ENCODE measurements around the gene HEG1. TPM values are rescaled to one million over a fixed set of nuclear protein-coding genes. Genes with fewer than 3 reads are reported as not detected.

The HEG1 gene
- total and polyA plus RNA-seq, 2 experiments from 2014 or later, result 27.2 to 27.3 TPM

- H2AFZ ChIP-seq, result no peak overlapping the region
- H3K4me2 ChIP-seq, result peak overlapping the region; percentile 85
- H3K9me2 ChIP-seq (replicated peaks; ENCODE audit: insufficient read depth), result no peaks in the 10 kb centered on the region
- H3K27me3 ChIP-seq, result no peaks in the 10 kb centered on the region
- WGBS (ENCODE audit: low lambda C conversion rate, missing lambda C conversion rate), result 68% methylated on average over 7 of the region's 7 CpGs
- TF ChIP-seq EZH2 (IDR thresholded peaks at IDR 0.05; ENCODE audit: borderline replicate concordance) (no peak), EZH2phosphoT487 (IDR thresholded peaks at IDR 0.05; ENCODE audit: low read depth, severe bottlenecking, unreplicated experiment) (no peak), CTCF (IDR thresholded peaks at IDR 0.05; ENCODE audit: poor library complexity) (no peak)
- H3K4me1 ChIP-seq (ENCODE audit: insufficient read depth), result peaks cover 29% of the 10 kb centered on the region
- no peaks in the 10 kb centered on the region for H3K9me3 ChIP-seq (ENCODE audit: low read depth)
- H3K36me3 ChIP-seq (replicated peaks; ENCODE audit: insufficient read depth, low read depth), result no peaks in the 10 kb centered on the region
- peak overlapping the region; percentile 72 for H3K4me3 ChIP-seq
- peak overlapping the region; percentile 76 for H3K27ac ChIP-seq
- H3K79me2 ChIP-seq, result peaks cover 34% of the 10 kb centered on the region
- no peak for DNase-seq (ENCODE audit: low spot score)
- peaks cover 9% of the 10 kb centered on the region for H4K20me1 ChIP-seq (ENCODE audit: insufficient read depth, poor library complexity, severe bottlenecking)
Measured at GRCh38 chr3:125054062-125054448, 1.7 kb downstream of the HEG1 start.

- H3K27ac ChIP-seq, result no peak overlapping the region
- H4K20me1 ChIP-seq (ENCODE audit: insufficient read depth, poor library complexity, severe bottlenecking), result peaks cover 9% of the 10 kb centered on the region
- no peak overlapping the region for H3K4me3 ChIP-seq
- DNase-seq (ENCODE audit: low spot score), result no peak
- H3K79me2 ChIP-seq, result peaks cover 40% of the 10 kb centered on the region
- peaks cover 29% of the 10 kb centered on the region for H3K4me1 ChIP-seq (ENCODE audit: insufficient read depth)
- H2AFZ ChIP-seq, result no peak overlapping the region
- 94% methylated on average over 2 of the region's 2 CpGs for WGBS (ENCODE audit: low lambda C conversion rate, missing lambda C conversion rate)
- H3K9me3 ChIP-seq (ENCODE audit: low read depth), result no peaks in the 10 kb centered on the region
- no peaks in the 10 kb centered on the region for H3K9me2 ChIP-seq (replicated peaks; ENCODE audit: insufficient read depth)
- H3K27me3 ChIP-seq, result no peaks in the 10 kb centered on the region
- TF ChIP-seq CTCF (IDR thresholded peaks at IDR 0.05; ENCODE audit: poor library complexity) (no peak), EZH2phosphoT487 (IDR thresholded peaks at IDR 0.05; ENCODE audit: low read depth, severe bottlenecking, unreplicated experiment) (no peak), EZH2 (IDR thresholded peaks at IDR 0.05; ENCODE audit: borderline replicate concordance) (no peak)
- no peaks in the 10 kb centered on the region for H3K36me3 ChIP-seq (replicated peaks; ENCODE audit: insufficient read depth, low read depth)
- peak overlapping the region; percentile 85 for H3K4me2 ChIP-seq
Measured at GRCh38 chr3:125053304-125053699, 2.5 kb downstream of the HEG1 start.

- Histone ChIP-seq H3K4me1 (ENCODE audit: insufficient read depth) (peaks cover 29% of the 10 kb centered on the region), H3K9me2 (replicated peaks; ENCODE audit: insufficient read depth) (no peaks in the 10 kb centered on the region), H3K4me2 (peak overlapping the region; percentile 85), H3K27ac (peak overlapping the region; percentile 57), H3K36me3 (replicated peaks; ENCODE audit: insufficient read depth, low read depth) (no peaks in the 10 kb centered on the region), H4K20me1 (ENCODE audit: insufficient read depth, poor library complexity, severe bottlenecking) (peaks cover 9% of the 10 kb centered on the region), H3K4me3 (no peak overlapping the region), H3K79me2 (peaks cover 44% of the 10 kb centered on the region), H2AFZ (no peak overlapping the region), H3K27me3 (no peaks in the 10 kb centered on the region), H3K9me3 (ENCODE audit: low read depth) (no peaks in the 10 kb centered on the region)
- 50% methylated on average over 8 of the region's 8 CpGs for WGBS (ENCODE audit: low lambda C conversion rate, missing lambda C conversion rate)
- no peak for DNase-seq (ENCODE audit: low spot score)
- TF ChIP-seq CTCF (IDR thresholded peaks at IDR 0.05; ENCODE audit: poor library complexity) (no peak), EZH2phosphoT487 (IDR thresholded peaks at IDR 0.05; ENCODE audit: low read depth, severe bottlenecking, unreplicated experiment) (no peak), EZH2 (IDR thresholded peaks at IDR 0.05; ENCODE audit: borderline replicate concordance) (no peak)
Measured at GRCh38 chr3:125052624-125053303, 3.0 kb downstream of the HEG1 start.
